Esophagus squamous epithelium (tissue), 5 donors: ENCODE measurements around the gene R3HCC1L. TPM values are rescaled to one million over a fixed set of nuclear protein-coding genes. Genes with fewer than 3 reads are reported as not detected.

Source experiments
- DNase-seq: peaks from one replicate; lab custom pipeline; 2025; lab: John Stamatoyannopoulos, UW
- H3K27ac ChIP-seq, 4 donors: fragments of 200-600 bp; sonication (generic); one replicate each; pipeline ENCODE4 v1.5.1; 2016 to 2019; ENCODE audit warnings: mild to moderate bottlenecking in 1 of 4
- H3K27me3 ChIP-seq, 4 donors: fragments of 200-600 bp; sonication (generic); 1 replicate in 3 of 4; 2 replicates in 1 of 4; pipeline versions ENCODE4 v1.5.1 to v1.6.0; 2017 to 2021; ENCODE audit warnings: antibody characterized with exemption in 1 of 4
- H3K36me3 ChIP-seq, 3 donors: fragments of 200-600 bp; sonication (generic); one replicate each; pipeline ENCODE4 v1.5.1; 2016 to 2019
- H3K4me1 ChIP-seq, 3 donors: fragments of 200-600 bp; sonication (generic); one replicate each; pipeline ENCODE4 v1.5.1; 2017 to 2019
- H3K4me3 ChIP-seq, 4 donors: fragments of 200-600 bp; sonication (generic); 1 replicate in 3 of 4; 2 replicates in 1 of 4; pipeline ENCODE4 v1.5.1; 2016 to 2019; ENCODE audit warnings: mild to moderate bottlenecking in 2 of 4, moderate library complexity in 1 of 4
- H3K9me3 ChIP-seq, 3 donors: fragments of 200-600 bp; sonication (generic); one replicate each; pipeline ENCODE4 v1.5.1; 2016 to 2019
- POLR2A ChIP-seq, 4 donors: fragments of 450-650 bp; IDR thresholded peaks; one replicate each; pipeline ENCODE4 v1.6.1; 2017; ENCODE audit warnings: antibody characterized with exemption in 4 of 4, mild to moderate bottlenecking in 4 of 4, moderate library complexity in 3 of 4
- WGBS, 2 donors: methylation state at CpG; one replicate each; pipeline ENCODE4 v1.1.5; 2018; 5-methylcytosine and 5-hydroxymethylcytosine counted together
- intact Hi-C: fragments of 100-400 bp; cut with DNase I; formaldehyde crosslinking; loops from one replicate; pipeline ENCODE4 v1.15.0; 2022
- total RNA-seq, 4 donors: library from RNA; depleted of rRNA; stranded (reverse); fragments of >200 nt; gene quantifications; one replicate each; pipeline ENCODE4 v1.1.0, GENCODE V29; 2016
- TF ChIP-seq, protein P1 (sequence below), 6 experiments: fragments of 450-650 bp in 4 of 6; fragments of 200-600 bp in 2 of 6; sonication (generic) in 2 of 6; IDR thresholded peaks; one replicate each; pipeline ENCODE4 v1.5.1; 2016 to 2019; ENCODE audit warnings: antibody characterized with exemption in 6 of 6, mild to moderate bottlenecking in 4 of 6, moderate library complexity in 4 of 6
- donor health status: DM: yes; HTN: yes; CAD: no.

Gene R3HCC1L
- total RNA-seq, 4 donors from 2014 or later, result 5.5 to 12.5 (median 10.1) TPM

GRCh38 chr10:98249134-98249533 lies 114.7 kb downstream of the R3HCC1L start:
- TF ChIP-seq POLR2A (IDR thresholded peaks at IDR 0.05), result no peak
- TF ChIP-seq, protein P1, sequence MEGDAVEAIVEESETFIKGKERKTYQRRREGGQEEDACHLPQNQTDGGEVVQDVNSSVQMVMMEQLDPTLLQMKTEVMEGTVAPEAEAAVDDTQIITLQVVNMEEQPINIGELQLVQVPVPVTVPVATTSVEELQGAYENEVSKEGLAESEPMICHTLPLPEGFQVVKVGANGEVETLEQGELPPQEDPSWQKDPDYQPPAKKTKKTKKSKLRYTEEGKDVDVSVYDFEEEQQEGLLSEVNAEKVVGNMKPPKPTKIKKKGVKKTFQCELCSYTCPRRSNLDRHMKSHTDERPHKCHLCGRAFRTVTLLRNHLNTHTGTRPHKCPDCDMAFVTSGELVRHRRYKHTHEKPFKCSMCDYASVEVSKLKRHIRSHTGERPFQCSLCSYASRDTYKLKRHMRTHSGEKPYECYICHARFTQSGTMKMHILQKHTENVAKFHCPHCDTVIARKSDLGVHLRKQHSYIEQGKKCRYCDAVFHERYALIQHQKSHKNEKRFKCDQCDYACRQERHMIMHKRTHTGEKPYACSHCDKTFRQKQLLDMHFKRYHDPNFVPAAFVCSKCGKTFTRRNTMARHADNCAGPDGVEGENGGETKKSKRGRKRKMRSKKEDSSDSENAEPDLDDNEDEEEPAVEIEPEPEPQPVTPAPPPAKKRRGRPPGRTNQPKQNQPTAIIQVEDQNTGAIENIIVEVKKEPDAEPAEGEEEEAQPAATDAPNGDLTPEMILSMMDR (IDR thresholded peaks at IDR 0.05), result no peak
- Histone ChIP-seq H3K9me3 (no peaks in the 10 kb centered on the region), H3K27me3 (no peaks in the 10 kb centered on the region), H3K27ac (no peak overlapping the region), H3K4me3 (no peak overlapping the region), H3K4me1 (peaks cover 0 to 15% (median 0%) of the 10 kb centered on the region in 3 donors), H3K36me3 (peaks cover 0 to 86% (median 20%) of the 10 kb centered on the region in 3 donors)
- no peak for DNase-seq
- intact Hi-C loops, result no loop called here
- 77% methylated on average over 3 of the region's 3 CpGs for WGBS, 2 donors

GRCh38 chr10:98251399-98251798 lies 116.9 kb downstream of the R3HCC1L start:
- Histone ChIP-seq H3K9me3 (no peaks in the 10 kb centered on the region), H3K27ac (no peak overlapping the region), H3K36me3 (peaks cover 0 to 64% (median 14%) of the 10 kb centered on the region in 3 donors), H3K27me3 (no peaks in the 10 kb centered on the region), H3K4me1 (peaks cover 0 to 11% (median 0%) of the 10 kb centered on the region in 3 donors), H3K4me3 (no peak overlapping the region)
- no peak for TF ChIP-seq POLR2A (IDR thresholded peaks at IDR 0.05)
- TF ChIP-seq, protein P1 (IDR thresholded peaks at IDR 0.05), result no peak
- DNase-seq, result no peak
- intact Hi-C loops, result no loop called here
- WGBS, 2 donors, result 21 to 58% methylated on average over 7 to 8 of the region's 8 CpGs

DNA sequence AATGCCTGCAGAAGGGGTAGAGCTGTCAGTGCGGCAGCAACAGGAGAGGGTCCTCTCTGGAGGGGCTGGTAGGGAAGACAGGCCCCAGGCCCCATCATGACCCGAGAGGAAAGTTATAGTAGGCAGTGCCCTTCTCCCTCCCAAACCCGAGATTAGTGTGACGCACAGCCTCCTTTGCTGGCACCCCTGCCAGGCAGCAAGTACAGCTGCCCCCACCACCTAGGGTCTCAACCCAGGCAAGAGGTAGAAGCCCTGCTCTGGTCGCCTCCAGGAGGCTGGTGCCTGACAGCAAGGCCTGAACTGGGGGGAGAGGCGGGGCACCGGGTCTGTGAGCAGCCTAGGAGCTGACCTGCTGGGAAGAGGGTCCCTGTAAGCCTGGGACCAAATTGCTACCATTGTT lies 118.0 kb downstream of the R3HCC1L start:
- intact Hi-C loops, result no loop called here
- Histone ChIP-seq H3K36me3 (peaks cover 0 to 53% (median 11%) of the 10 kb centered on the region in 3 donors), H3K27ac (no peak overlapping the region), H3K9me3 (no peaks in the 10 kb centered on the region), H3K27me3 (no peaks in the 10 kb centered on the region), H3K4me3 (no peak overlapping the region), H3K4me1 (peaks cover 0 to 11% (median 0%) of the 10 kb centered on the region in 3 donors)
- WGBS, 2 donors, result 83 to 88% methylated on average over 1 to 2 of the region's 7 CpGs
- DNase-seq, result no peak
- TF ChIP-seq, protein P1 (IDR thresholded peaks at IDR 0.05), result no peak
- no peak for TF ChIP-seq POLR2A (IDR thresholded peaks at IDR 0.05)

GRCh38 chr10:98253499-98253898 lies 119.0 kb downstream of the R3HCC1L start:
- no peak for DNase-seq
- Histone ChIP-seq H3K27ac (no peak overlapping the region), H3K4me3 (no peak overlapping the region), H3K36me3 (peaks cover 0 to 43% (median 5%) of the 10 kb centered on the region in 3 donors), H3K4me1 (peaks cover 0 to 11% (median 0%) of the 10 kb centered on the region in 3 donors), H3K9me3 (no peaks in the 10 kb centered on the region), H3K27me3 (no peaks in the 10 kb centered on the region)
- 33 to 89% methylated on average over 1 of the region's 17 CpGs for WGBS, 2 donors
- intact Hi-C loops, result no loop called here
- no peak for TF ChIP-seq POLR2A (IDR thresholded peaks at IDR 0.05)
- TF ChIP-seq, protein P1 (IDR thresholded peaks at IDR 0.05), result no peak

GRCh38 chr10:98254234-98254974 lies 119.9 kb downstream of the R3HCC1L start:
- Histone ChIP-seq H3K4me1 (peaks cover 0 to 11% (median 0%) of the 10 kb centered on the region in 3 donors), H3K36me3 (peaks cover 0 to 34% (median 2%) of the 10 kb centered on the region in 3 donors), H3K27ac (no peak overlapping the region), H3K27me3 (no peaks in the 10 kb centered on the region), H3K9me3 (no peaks in the 10 kb centered on the region), H3K4me3 (no peak overlapping the region)
- DNase-seq, result no peak
- WGBS, 2 donors, result 67 to 77% methylated on average over 5 to 10 of the region's 10 CpGs
- intact Hi-C loops, result no loop called here
- no peak for TF ChIP-seq POLR2A (IDR thresholded peaks at IDR 0.05)
- TF ChIP-seq, protein P1 (IDR thresholded peaks at IDR 0.05), result no peak
